Astrocyte of the spinal cord (primary cell): Measurements from ENCODE around the gene NCOA7.

Source experiments
- DNase-seq: peaks from one replicate; pipeline ENCODE4 v3.0.0; 2011; ENCODE audit warnings: low read depth, low spot score
- H3K4me3 ChIP-seq: 2 replicates; pipeline ENCODE4 v1.5.1; 2011; ENCODE audit warnings: low read depth, mild to moderate bottlenecking, low read length, moderate library complexity
- CTCF ChIP-seq: IDR thresholded peaks from 2 replicates; pipeline ENCODE4 v1.5.1; 2012; ENCODE audit warnings: low read depth, mild to moderate bottlenecking, low read length, inconsistent platforms
- in situ Hi-C: cut with HindIII; loops from 2 replicates; pipeline ENCODE4 v1.10.0; 2017; ENCODE audit warnings: low sequenced_read_pairs

NCOA7 gene

GRCh38 chr6:125974214-125974866 lies 183.6 kb downstream of the NCOA7 start:
- DNase-seq, result peak; percentile 66
- in situ Hi-C loops, result no loop called here
- TF ChIP-seq CTCF, result peak; percentile 47

GRCh38 chr6:125979101-125979500 lies 188.3 kb downstream of the NCOA7 start:
- no peak for DNase-seq
- in situ Hi-C loops, result no loop called here
- TF ChIP-seq CTCF, result no peak
- H3K4me3 ChIP-seq, result no peak overlapping the region

More at GRCh38 chr6:125974214-125974866, 183.6 kb downstream of the NCOA7 start:
- H3K4me3 ChIP-seq, result no peak overlapping the region
